Stimulated activated CD8-positive, alpha-beta memory T cell treated with anti-CD3 and anti-CD28 coated beads, Interleukin-15, amount 100 ng/mL, for 1 hour (primary cell): ENCODE measurements around the gene FAM193A.
"Not testable (repeated sequence)": the region's sequence is repeated elsewhere in the genome, so short reads cannot be mapped to it uniquely, and the experiment has no call there.

Experiments
- DNase-seq: peaks from one replicate; pipeline ENCODE4 v3.0.0-alpha.2; 2020; ENCODE audit warnings: low read depth

The FAM193A gene

GRCh38 chr4:2536193-2537010, at the start of gene FAM193A:
Gene FAM193A (plus strand): TSS chr4:2536647. CDS start chr4:2536916, 269 bp downstream.
- peak; percentile 94 for DNase-seq

- DNase-seq = no peak
Measured at GRCh38 chr4:2486981-2487380, 49.5 kb upstream of the FAM193A start.

- no peak for DNase-seq
Measured at GRCh38 chr4:2487632-2488031, 48.8 kb upstream of the FAM193A start.

GRCh38 chr4:2489081-2489805, 47.2 kb upstream of the FAM193A start:
- no peak for DNase-seq

GRCh38 chr4:2489841-2490552, 46.5 kb upstream of the FAM193A start:
- no peak for DNase-seq

GRCh38 chr4:2492970-2493369, 43.5 kb upstream of the FAM193A start:
- no peak for DNase-seq

- no peak for DNase-seq
Measured at GRCh38 chr4:2494992-2495391, 41.5 kb upstream of the FAM193A start.

GRCh38 chr4:2497324-2497723, 39.1 kb upstream of the FAM193A start:
- no peak for DNase-seq

- DNase-seq = no peak
Measured at GRCh38 chr4:2497931-2498330, 38.5 kb upstream of the FAM193A start.

- DNase-seq = no peak
Measured at GRCh38 chr4:2500547-2500946, 35.9 kb upstream of the FAM193A start.

GRCh38 chr4:2501034-2501594, 35.3 kb upstream of the FAM193A start:
- DNase-seq = no peak

- DNase-seq = no peak
Measured at GRCh38 chr4:2503809-2504208, 32.6 kb upstream of the FAM193A start.

- no peak for DNase-seq
Measured at GRCh38 chr4:2507259-2507658, 29.2 kb upstream of the FAM193A start.

- DNase-seq = no peak
Measured at GRCh38 chr4:2507855-2508254, 28.6 kb upstream of the FAM193A start.

- DNase-seq = no peak
Measured at GRCh38 chr4:2510351-2511259, 25.8 kb upstream of the FAM193A start.

GRCh38 chr4:2511645-2512131, 24.8 kb upstream of the FAM193A start:
- DNase-seq = no peak

- DNase-seq = no peak
Measured at GRCh38 chr4:2512396-2513135, 23.9 kb upstream of the FAM193A start.

- DNase-seq = not testable (repeated sequence)
Measured at GRCh38 chr4:2514193-2514592, 22.3 kb upstream of the FAM193A start.

GRCh38 chr4:2514944-2515343, 21.5 kb upstream of the FAM193A start:
- DNase-seq = not testable (repeated sequence)

GRCh38 chr4:2515830-2516550, 20.5 kb upstream of the FAM193A start:
- DNase-seq = no peak
